H1 (cell line): ENCODE measurements around the gene SPSB2. TPM values are rescaled to one million over a fixed set of nuclear protein-coding genes. Genes with fewer than 3 reads are reported as not detected.

ENCODE experiments used
- BACH1 ChIP-seq: IDR thresholded peaks from 2 replicates; pipeline ENCODE4 v1.6.1; 2012; ENCODE audit warnings: low read length, improper control_type of control experiment
- BRCA1 ChIP-seq: IDR thresholded peaks from 2 replicates; pipeline ENCODE4 v1.6.1; 2012; ENCODE audit warnings: low read depth, low read length, improper control_type of control experiment
- JUND ChIP-seq: IDR thresholded peaks from 2 replicates; pipeline ENCODE4 v1.6.1; 2011; ENCODE audit warnings: mild to moderate bottlenecking, improper control_type of control experiment, low read length
- SAP30 ChIP-seq: fragments of 300-600 bp; sonication (generic); IDR thresholded peaks from 2 replicates; pipeline ENCODE4 v1.7.1; 2012; ENCODE audit warnings: low read length, moderate library complexity, mild to moderate bottlenecking, inconsistent platforms; ENCODE audit not compliant: insufficient read depth, insufficient replicate concordance
- TEAD4 ChIP-seq: IDR thresholded peaks from 2 replicates; pipeline ENCODE4 v1.6.1; 2012; ENCODE audit warnings: low read depth, low read length, inconsistent platforms, mixed read lengths
- polyA plus RNA-seq, 7 experiments: library from polyadenylated mRNA; depleted of rRNA in 3 of 7; stranded (reverse) in 5 of 7; unstranded in 2 of 7; fragments of >200 nt in 5 of 7; fragments of 200-250 nt in 2 of 7; gene quantifications; 1 replicate in 5 of 7; 2 replicates in 1 of 7; 4 replicates in 1 of 7; pipeline versions ENCODE4 v1.2.1 to v1.2.3, GENCODE V29; 2011 to 2013; ENCODE audit warnings: missing spikeins in 2 of 7, mixed read lengths in 2 of 7
- total RNA-seq: library from RNA; stranded (reverse); fragmentation: NEBNext Ultra II Directional; extraction: Animal tissue kit (Norgen Biotek cat#: 25700); gene quantifications from 2 replicates; pipeline ENCODE4 v1.2.1, GENCODE V29; 2021
- TF ChIP-seq, protein P1 (sequence below), 3 experiments: IDR thresholded peaks; 1 replicate in 2 of 3; 2 replicates in 1 of 3; pipeline versions ENCODE4 v1.5.1 to v1.6.1; 2011; ENCODE audit warnings: low read length in 3 of 3, mild to moderate bottlenecking in 3 of 3, inconsistent platforms in 2 of 3, low read depth in 1 of 3, moderate library complexity in 1 of 3; ENCODE audit not compliant: insufficient read depth in 1 of 3; ENCODE audit errors: control extremely low read depth in 1 of 3
- TF ChIP-seq, protein P2 (sequence below): IDR thresholded peaks from 2 replicates; pipeline ENCODE4 v1.6.1; 2011; ENCODE audit warnings: low read length, improper control_type of control experiment

Gene SPSB2
- total and polyA plus RNA-seq, 2 of the 8 experiments (the other 6 are each of a cell fraction or from before 2014, with no cell fraction given), result 13.0 to 23.2 TPM

DNA sequence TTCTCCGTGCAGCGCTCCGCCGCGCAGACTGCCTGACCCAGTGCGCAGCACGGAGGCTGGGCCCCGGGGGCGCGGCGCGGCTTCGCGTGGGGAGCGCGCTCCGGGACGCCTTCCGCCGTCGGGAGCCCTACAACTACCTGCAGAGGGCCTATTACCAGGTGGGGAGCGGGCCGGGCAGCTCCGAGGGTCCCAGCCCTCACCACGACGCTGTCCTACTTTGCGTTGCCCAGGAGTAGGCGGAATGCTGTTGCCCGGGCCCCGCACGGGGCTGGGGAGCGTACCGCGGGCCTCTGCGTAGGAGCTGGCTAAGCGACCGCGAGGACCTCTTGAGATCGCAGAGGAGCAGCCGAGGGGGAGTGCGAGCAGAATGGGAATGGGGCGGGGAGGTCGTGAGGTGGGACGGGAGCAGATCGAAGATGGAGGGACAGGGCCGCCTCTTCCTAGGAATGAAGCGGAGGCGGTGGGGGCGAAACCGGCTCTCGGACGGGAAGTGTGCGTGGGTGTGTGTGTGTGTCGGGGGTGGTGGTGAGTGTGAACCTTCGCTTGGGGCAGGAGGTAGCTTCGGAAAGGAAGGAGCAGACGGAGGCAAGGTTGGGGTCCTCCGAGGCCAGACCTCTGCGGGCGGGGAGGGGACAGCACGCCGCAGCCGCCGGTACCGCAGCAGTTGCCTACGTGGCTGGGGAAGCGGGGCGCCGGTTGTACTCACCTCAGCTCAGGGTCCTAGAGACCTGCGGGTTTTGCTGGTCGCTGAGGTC, 44.1 kb downstream of the SPSB2 start (continued):
- TF ChIP-seq TEAD4, result no peak
- no peak for TF ChIP-seq BRCA1
- TF ChIP-seq JUND, result no peak
- TF ChIP-seq, protein P1, sequence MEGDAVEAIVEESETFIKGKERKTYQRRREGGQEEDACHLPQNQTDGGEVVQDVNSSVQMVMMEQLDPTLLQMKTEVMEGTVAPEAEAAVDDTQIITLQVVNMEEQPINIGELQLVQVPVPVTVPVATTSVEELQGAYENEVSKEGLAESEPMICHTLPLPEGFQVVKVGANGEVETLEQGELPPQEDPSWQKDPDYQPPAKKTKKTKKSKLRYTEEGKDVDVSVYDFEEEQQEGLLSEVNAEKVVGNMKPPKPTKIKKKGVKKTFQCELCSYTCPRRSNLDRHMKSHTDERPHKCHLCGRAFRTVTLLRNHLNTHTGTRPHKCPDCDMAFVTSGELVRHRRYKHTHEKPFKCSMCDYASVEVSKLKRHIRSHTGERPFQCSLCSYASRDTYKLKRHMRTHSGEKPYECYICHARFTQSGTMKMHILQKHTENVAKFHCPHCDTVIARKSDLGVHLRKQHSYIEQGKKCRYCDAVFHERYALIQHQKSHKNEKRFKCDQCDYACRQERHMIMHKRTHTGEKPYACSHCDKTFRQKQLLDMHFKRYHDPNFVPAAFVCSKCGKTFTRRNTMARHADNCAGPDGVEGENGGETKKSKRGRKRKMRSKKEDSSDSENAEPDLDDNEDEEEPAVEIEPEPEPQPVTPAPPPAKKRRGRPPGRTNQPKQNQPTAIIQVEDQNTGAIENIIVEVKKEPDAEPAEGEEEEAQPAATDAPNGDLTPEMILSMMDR (IDR thresholded peaks at IDR 0.05; ENCODE audit: control extremely low read depth in 1 of 3, insufficient read depth in 1 of 3, low read depth in 1 of 3, low read length in 3 of 3), result no peak
- TF ChIP-seq BACH1, result no peak
- TF ChIP-seq SAP30, result peak; percentile 57
- TF ChIP-seq, protein P2, sequence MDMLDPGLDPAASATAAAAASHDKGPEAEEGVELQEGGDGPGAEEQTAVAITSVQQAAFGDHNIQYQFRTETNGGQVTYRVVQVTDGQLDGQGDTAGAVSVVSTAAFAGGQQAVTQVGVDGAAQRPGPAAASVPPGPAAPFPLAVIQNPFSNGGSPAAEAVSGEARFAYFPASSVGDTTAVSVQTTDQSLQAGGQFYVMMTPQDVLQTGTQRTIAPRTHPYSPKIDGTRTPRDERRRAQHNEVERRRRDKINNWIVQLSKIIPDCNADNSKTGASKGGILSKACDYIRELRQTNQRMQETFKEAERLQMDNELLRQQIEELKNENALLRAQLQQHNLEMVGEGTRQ, result no peak
